ENCODE data around the gene NEDD8.

- no peak for TF ChIP-seq EZH2phosphoT487 (conservative IDR thresholded peaks at IDR 0.05; ENCODE audit: low read length)
- no peak for TF ChIP-seq CTCF (IDR thresholded peaks at IDR 0.05; ENCODE audit: insufficient read depth, low read length, poor library complexity, severe bottlenecking)
These were observed 35.3 kb upstream of the NEDD8 start for GRCh38 chr14:24267516-24267915.

Measured in SU-DHL-6 (cell line).